Measurements from ENCODE around the gene WBP1L.
A peak's percentile ranks its signal among the peaks of the same experiment; 100 is the strongest.

The WBP1L gene

GRCh38 chr10:102785818-102786217, 42.1 kb downstream of the WBP1L start:
- Histone ChIP-seq H3K36me3 (ENCODE audit: low read length) (no peaks in the 10 kb centered on the region), H4K20me1 (ENCODE audit: low read depth, low read length) (no peaks in the 10 kb centered on the region), H3K79me2 (ENCODE audit: insufficient read depth, low read length) (peaks cover 27% of the 10 kb centered on the region), H3K4me2 (ENCODE audit: low read depth, low read length, poor library complexity, severe bottlenecking) (no peak overlapping the region), H3F3A (ENCODE audit: insufficient read depth) (no peaks in the 10 kb centered on the region), H3K27me3 (ENCODE audit: low read length) (no peaks in the 10 kb centered on the region), H3K9ac (ENCODE audit: low read length) (no peak overlapping the region), H3K27ac (ENCODE audit: low read depth, low read length) (no peak overlapping the region), H2AFZ (ENCODE audit: low read depth, low read length, severe bottlenecking) (no peak overlapping the region), H3K4me3 (ENCODE audit: insufficient read depth, low read length, poor library complexity, severe bottlenecking) (no peak overlapping the region), H3K9me2 (replicated peaks; ENCODE audit: insufficient read depth, low read length) (no peaks in the 10 kb centered on the region), H3K9me3 (ENCODE audit: insufficient read depth, low read length) (no peaks in the 10 kb centered on the region)
- no peak for TF ChIP-seq EZH2phosphoT487 (conservative IDR thresholded peaks at IDR 0.05; ENCODE audit: low read length)
- TF ChIP-seq, protein P1, sequence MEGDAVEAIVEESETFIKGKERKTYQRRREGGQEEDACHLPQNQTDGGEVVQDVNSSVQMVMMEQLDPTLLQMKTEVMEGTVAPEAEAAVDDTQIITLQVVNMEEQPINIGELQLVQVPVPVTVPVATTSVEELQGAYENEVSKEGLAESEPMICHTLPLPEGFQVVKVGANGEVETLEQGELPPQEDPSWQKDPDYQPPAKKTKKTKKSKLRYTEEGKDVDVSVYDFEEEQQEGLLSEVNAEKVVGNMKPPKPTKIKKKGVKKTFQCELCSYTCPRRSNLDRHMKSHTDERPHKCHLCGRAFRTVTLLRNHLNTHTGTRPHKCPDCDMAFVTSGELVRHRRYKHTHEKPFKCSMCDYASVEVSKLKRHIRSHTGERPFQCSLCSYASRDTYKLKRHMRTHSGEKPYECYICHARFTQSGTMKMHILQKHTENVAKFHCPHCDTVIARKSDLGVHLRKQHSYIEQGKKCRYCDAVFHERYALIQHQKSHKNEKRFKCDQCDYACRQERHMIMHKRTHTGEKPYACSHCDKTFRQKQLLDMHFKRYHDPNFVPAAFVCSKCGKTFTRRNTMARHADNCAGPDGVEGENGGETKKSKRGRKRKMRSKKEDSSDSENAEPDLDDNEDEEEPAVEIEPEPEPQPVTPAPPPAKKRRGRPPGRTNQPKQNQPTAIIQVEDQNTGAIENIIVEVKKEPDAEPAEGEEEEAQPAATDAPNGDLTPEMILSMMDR (IDR thresholded peaks at IDR 0.05; ENCODE audit: insufficient read depth, low read length, poor library complexity, severe bottlenecking) = no peak

- no peak overlapping the region for H3K9ac ChIP-seq (ENCODE audit: low read length)
- H3K36me3 ChIP-seq (ENCODE audit: low read length) = no peaks in the 10 kb centered on the region
- H3K79me2 ChIP-seq (ENCODE audit: insufficient read depth, low read length) = peaks cover 31% of the 10 kb centered on the region
- H2AFZ ChIP-seq (ENCODE audit: low read depth, low read length, severe bottlenecking) = no peak overlapping the region
- no peak overlapping the region for H3K4me3 ChIP-seq (ENCODE audit: insufficient read depth, low read length, poor library complexity, severe bottlenecking)
- H3F3A ChIP-seq (ENCODE audit: insufficient read depth) = no peaks in the 10 kb centered on the region; the same call in 1 of the 2 replicates
- H3K27me3 ChIP-seq (ENCODE audit: low read length) = no peaks in the 10 kb centered on the region
- H3K9me3 ChIP-seq (ENCODE audit: insufficient read depth, low read length) = no peaks in the 10 kb centered on the region
- H3K9me2 ChIP-seq (replicated peaks; ENCODE audit: insufficient read depth, low read length) = no peaks in the 10 kb centered on the region
- TF ChIP-seq, protein P1 (IDR thresholded peaks at IDR 0.05; ENCODE audit: insufficient read depth, low read length, poor library complexity, severe bottlenecking) = no peak
- TF ChIP-seq EZH2phosphoT487 (conservative IDR thresholded peaks at IDR 0.05; ENCODE audit: low read length) = no peak
- H4K20me1 ChIP-seq (ENCODE audit: low read depth, low read length) = no peaks in the 10 kb centered on the region
- H3K27ac ChIP-seq (ENCODE audit: low read depth, low read length) = no peak overlapping the region
- no peak overlapping the region for H3K4me2 ChIP-seq (ENCODE audit: low read depth, low read length, poor library complexity, severe bottlenecking)
Measured at GRCh38 chr10:102791754-102792395, 48.1 kb downstream of the WBP1L start.

DNA sequence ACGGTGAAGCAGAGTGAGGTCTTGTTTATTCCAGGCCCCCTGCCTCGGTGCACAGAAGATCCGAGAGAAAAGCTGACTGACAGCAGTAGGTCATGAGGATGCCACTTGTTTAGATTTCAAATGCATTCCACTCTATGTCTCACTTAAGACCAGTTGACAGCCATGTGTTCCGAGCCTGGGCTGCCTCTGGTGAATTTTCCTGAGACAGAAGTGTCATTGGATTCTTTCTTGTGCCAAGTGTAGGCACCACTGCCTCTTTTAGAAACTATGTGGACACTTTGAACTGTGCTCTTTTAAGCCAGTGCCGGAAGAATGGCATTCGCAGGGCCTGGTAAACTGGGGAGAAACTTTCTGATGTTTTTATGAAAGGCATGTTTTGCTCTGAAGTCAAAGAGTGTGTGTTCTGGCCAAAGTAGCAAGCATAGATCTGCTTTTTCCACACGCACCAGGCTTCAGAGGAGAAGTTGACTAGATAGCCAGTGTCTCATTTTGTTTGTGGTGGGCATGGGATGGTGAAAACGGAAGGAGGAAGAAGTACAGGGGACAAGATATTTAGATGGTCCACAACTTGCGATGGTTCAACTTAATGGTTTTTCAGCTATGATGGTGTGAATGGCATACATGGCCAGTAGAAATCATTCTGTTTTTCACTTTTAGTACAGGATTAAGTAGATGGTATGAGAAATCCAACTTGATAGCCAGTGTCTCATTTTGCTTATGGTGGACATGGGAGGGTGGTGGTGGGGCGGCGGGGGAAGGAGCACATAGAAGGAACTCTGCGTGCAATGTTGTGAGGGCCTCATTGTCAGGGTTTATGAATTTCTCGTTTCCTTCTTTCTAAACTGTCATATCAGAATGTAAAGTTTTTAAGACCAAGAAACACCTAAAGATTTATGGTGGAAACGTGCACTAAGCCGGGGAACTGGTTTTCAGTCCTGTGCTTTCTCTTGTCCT, 52.0 kb downstream of the WBP1L start:
- Histone ChIP-seq H3K4me3 (ENCODE audit: insufficient read depth, low read length, poor library complexity, severe bottlenecking) (no peak overlapping the region), H3K27me3 (ENCODE audit: low read length) (no peaks in the 10 kb centered on the region), H3K79me2 (ENCODE audit: insufficient read depth, low read length) (peaks cover 29% of the 10 kb centered on the region), H3K9me2 (replicated peaks; ENCODE audit: insufficient read depth, low read length) (no peaks in the 10 kb centered on the region), H3F3A (ENCODE audit: insufficient read depth) (no peaks in the 10 kb centered on the region; the same call in 1 of the 2 replicates), H3K27ac (ENCODE audit: low read depth, low read length) (peak overlapping the region; percentile 64), H3K9me3 (ENCODE audit: insufficient read depth, low read length) (no peaks in the 10 kb centered on the region), H3K36me3 (ENCODE audit: low read length) (no peaks in the 10 kb centered on the region), H2AFZ (ENCODE audit: low read depth, low read length, severe bottlenecking) (no peak overlapping the region), H3K9ac (ENCODE audit: low read length) (peak overlapping the region; percentile 28), H4K20me1 (ENCODE audit: low read depth, low read length) (no peaks in the 10 kb centered on the region), H3K4me2 (ENCODE audit: low read depth, low read length, poor library complexity, severe bottlenecking) (peak overlapping the region; percentile 51)
- TF ChIP-seq, protein P1 (IDR thresholded peaks at IDR 0.05; ENCODE audit: insufficient read depth, low read length, poor library complexity, severe bottlenecking) = no peak
- TF ChIP-seq EZH2phosphoT487 (conservative IDR thresholded peaks at IDR 0.05; ENCODE audit: low read length) = no peak

Data from SU-DHL-6 (cell line).